Pancreas (tissue), 10 donors: ENCODE data around the gene GALNT15. TPM values are rescaled to one million over a fixed set of nuclear protein-coding genes. Genes with fewer than 3 reads are reported as not detected.

Experiments
- ATAC-seq, 4 donors: fragments of 200-7000 bp; cut with Tn5 transposase; one replicate each; pipeline versions ENCODE4 v1.8.0 to v1.9.1; 2020; ENCODE audit warnings: mild to moderate bottlenecking in 4 of 4, moderate library complexity in 4 of 4
- DNase-seq, 6 donors: peaks; one replicate each; pipeline ENCODE4 v3.0.0-alpha.2; 2020
- FAIRE-seq: peaks from 2 replicates; lab custom pipeline; 2012; peaks lifted over from hg19 to GRCh38; lab: Jason Lieb, UNC
- H3K27ac ChIP-seq, 4 donors: fragments of 200-600 bp; sonication (generic); 1 replicate in 3 of 4; 2 replicates in 1 of 4; pipeline versions ENCODE4 v1.5.0 to v1.8.0; 2020
- H3K27me3 ChIP-seq, 4 donors: fragments of 200-600 bp; one replicate each; pipeline ENCODE4 v1.8.0; 2021
- H3K36me3 ChIP-seq, 3 donors: fragments of 200-600 bp; sonication (generic) in 1 of 3; one replicate each; pipeline versions ENCODE4 v1.5.0 to v1.8.0; 2020 to 2021
- H3K4me1 ChIP-seq, 3 donors: fragments of 200-600 bp; one replicate each; pipeline ENCODE4 v1.8.0; 2021
- H3K4me3 ChIP-seq, 4 donors: fragments of 200-600 bp; sonication (generic) in 2 of 4; one replicate each; pipeline versions ENCODE4 v1.5.0 to v1.8.0; 2020 to 2021
- H3K9me3 ChIP-seq, 4 donors: fragments of 200-600 bp; one replicate each; pipeline ENCODE4 v1.8.0; 2021
- WGBS, 2 donors: extraction: QIAGEN DNeasy Blood & Tissue Kit; methylation state at CpG; one replicate each; pipeline ENCODE4 v1.1.7; 2013; 5-methylcytosine and 5-hydroxymethylcytosine counted together
- intact Hi-C, 3 donors: fragments of 100-400 bp; cut with DNase I; formaldehyde crosslinking; loops; one replicate each; pipeline versions ENCODE4 v1.11.1 to v1.14.2; 2022
- polyA plus RNA-seq, 2 donors: library from polyadenylated mRNA; stranded (reverse); fragments of 200-250 nt; gene quantifications; one replicate each; pipeline ENCODE4 v1.2.3, GENCODE V29; 2013
- total RNA-seq, 6 donors: library from RNA; stranded (reverse); fragmentation: NEBNext Ultra II Directional in 4 of 6; extraction: Animal tissue kit (Norgen Biotek cat#: 25700) in 4 of 6; gene quantifications; one replicate each; pipeline versions ENCODE4 v1.2.1 to v1.2.4, GENCODE V29; 2021 to 2023
- TF ChIP-seq, protein P1 (sequence below), 4 donors: fragments of 200-600 bp; sonication (generic) in 3 of 4; IDR thresholded peaks; one replicate each; pipeline versions ENCODE4 v1.5.0 to v1.8.0; 2021; ENCODE audit warnings: antibody characterized with exemption in 4 of 4
- donor health status: healthy with polysubstance abuse.
- donor health status: DM: no; HTN: no; CAD: no; lungs with moderate emphysema.
- donor health status: DM: no; HTN: no; CAD: no.
- donor health status: control.
- donor health status: control.
- donor health status: Bipolar disorder and iron deficiency.
- donor health status: DM: yes; HTN: yes; CAD: no.
- donor health status: DM: no; HTN: no; CAD: no.
- donor health status: DM: no; HTN: no; CAD: no.
- donor health status: DM: yes; HTN: yes; CAD: no.

Gene GALNT15
- total and polyA plus RNA-seq, 8 donors: 0.78 to 5.6 (median 2.6) TPM

DNA sequence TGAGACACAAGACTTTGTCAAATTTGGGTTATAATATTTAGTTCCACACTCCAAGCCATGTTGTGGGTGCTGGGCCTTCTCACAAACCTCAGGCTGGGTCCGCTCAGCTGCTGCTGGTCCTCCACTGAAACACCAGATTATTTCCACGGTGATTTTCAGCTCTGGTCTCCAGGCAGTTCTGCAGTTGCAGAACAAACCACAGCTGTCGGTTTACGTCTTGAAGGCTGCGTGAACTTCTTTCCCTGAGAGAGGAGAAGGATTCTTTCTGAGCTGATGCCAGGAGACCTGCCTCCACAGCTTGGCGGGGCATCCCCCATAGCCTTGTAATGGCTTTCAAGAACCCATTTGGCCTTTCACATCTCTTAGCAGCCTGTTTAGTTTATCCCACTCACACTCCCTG lies 16.2 kb downstream of the GALNT15 start:
- DNase-seq (no peak), ATAC-seq (no peak), FAIRE-seq (no peak)
- intact Hi-C loops: no loop called here
- no peaks in the 10 kb centered on the region for H3K9me3 ChIP-seq
- H3K4me1 ChIP-seq: no peaks in the 10 kb centered on the region
- H3K27ac ChIP-seq: no peak overlapping the region
- TF ChIP-seq, protein P1, sequence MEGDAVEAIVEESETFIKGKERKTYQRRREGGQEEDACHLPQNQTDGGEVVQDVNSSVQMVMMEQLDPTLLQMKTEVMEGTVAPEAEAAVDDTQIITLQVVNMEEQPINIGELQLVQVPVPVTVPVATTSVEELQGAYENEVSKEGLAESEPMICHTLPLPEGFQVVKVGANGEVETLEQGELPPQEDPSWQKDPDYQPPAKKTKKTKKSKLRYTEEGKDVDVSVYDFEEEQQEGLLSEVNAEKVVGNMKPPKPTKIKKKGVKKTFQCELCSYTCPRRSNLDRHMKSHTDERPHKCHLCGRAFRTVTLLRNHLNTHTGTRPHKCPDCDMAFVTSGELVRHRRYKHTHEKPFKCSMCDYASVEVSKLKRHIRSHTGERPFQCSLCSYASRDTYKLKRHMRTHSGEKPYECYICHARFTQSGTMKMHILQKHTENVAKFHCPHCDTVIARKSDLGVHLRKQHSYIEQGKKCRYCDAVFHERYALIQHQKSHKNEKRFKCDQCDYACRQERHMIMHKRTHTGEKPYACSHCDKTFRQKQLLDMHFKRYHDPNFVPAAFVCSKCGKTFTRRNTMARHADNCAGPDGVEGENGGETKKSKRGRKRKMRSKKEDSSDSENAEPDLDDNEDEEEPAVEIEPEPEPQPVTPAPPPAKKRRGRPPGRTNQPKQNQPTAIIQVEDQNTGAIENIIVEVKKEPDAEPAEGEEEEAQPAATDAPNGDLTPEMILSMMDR (IDR thresholded peaks at IDR 0.05): no peak
- no peaks in the 10 kb centered on the region for H3K27me3 ChIP-seq
- no peaks in the 10 kb centered on the region for H3K36me3 ChIP-seq
- no peak overlapping the region for H3K4me3 ChIP-seq
- 83 to 85% methylated on average over 6 of the region's 6 CpGs for WGBS, 2 donors

DNA sequence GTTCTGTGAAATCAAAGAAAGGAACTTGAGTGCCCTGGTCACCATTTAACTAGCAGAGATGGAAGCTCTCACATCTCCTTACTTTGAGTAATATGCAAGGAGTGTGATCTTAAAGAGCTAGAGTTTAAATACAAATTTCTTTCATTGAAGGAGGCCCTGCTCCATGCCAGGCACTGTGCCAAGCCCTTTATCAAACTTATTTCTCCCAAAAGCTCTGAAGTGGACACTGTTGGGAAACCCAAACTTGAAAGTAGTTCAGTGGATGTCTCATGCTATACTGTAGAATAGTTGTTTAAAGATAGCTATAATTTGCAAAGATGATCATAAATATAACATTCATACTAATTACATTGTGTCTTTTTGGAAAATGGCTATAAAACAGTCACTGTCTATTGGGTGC lies 17.1 kb downstream of the GALNT15 start:
- Histone ChIP-seq H3K36me3 (no peaks in the 10 kb centered on the region), H3K4me1 (no peaks in the 10 kb centered on the region), H3K4me3 (no peak overlapping the region), H3K27me3 (no peaks in the 10 kb centered on the region), H3K9me3 (no peaks in the 10 kb centered on the region), H3K27ac (no peak overlapping the region)
- FAIRE-seq (no peak), ATAC-seq (no peak), DNase-seq (no peak)
- intact Hi-C loops: no loop called here
- TF ChIP-seq, protein P1 (IDR thresholded peaks at IDR 0.05): no peak

DNA sequence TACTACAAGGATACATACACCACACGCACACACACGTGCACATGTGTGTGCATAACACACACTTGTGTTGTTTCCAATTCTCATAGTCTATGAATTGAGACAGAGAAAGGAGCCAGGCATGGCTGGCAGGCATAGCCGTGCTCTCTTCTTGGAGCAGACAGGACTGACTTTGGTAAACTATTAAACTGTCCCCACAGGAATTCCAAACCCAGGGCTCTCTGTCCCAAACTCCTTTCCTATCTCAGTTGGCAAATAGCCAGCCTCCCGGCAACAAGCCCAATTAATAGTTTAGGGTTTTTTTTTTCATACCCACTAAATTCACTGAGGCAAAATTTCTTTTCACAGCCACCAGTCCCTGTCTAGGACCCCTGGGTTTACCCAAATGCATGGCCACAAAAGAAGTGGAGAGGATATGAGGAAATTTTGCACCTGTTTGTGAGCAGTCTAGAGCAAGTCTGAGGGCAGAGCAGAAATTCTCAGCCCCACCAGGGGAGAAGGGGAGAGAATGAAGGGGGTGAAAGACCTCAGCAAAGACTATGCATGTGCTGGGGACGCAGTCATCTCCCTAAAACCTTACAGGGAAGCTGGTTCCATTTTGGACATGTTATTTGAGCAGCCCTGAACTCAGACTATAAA lies 17.8 kb downstream of the GALNT15 start:
- WGBS, 2 donors: 42 to 47% methylated on average over 5 of the region's 5 CpGs
- no peaks in the 10 kb centered on the region for H3K9me3 ChIP-seq
- H3K27ac ChIP-seq: no peak overlapping the region
- DNase-seq: no peak
- intact Hi-C loops: no loop called here
- H3K4me1 ChIP-seq: no peaks in the 10 kb centered on the region
- ATAC-seq: no peak
- H3K36me3 ChIP-seq: no peaks in the 10 kb centered on the region
- H3K4me3 ChIP-seq: no peak overlapping the region
- H3K27me3 ChIP-seq: no peaks in the 10 kb centered on the region
- no peak for FAIRE-seq
- TF ChIP-seq, protein P1 (IDR thresholded peaks at IDR 0.05): no peak

DNA sequence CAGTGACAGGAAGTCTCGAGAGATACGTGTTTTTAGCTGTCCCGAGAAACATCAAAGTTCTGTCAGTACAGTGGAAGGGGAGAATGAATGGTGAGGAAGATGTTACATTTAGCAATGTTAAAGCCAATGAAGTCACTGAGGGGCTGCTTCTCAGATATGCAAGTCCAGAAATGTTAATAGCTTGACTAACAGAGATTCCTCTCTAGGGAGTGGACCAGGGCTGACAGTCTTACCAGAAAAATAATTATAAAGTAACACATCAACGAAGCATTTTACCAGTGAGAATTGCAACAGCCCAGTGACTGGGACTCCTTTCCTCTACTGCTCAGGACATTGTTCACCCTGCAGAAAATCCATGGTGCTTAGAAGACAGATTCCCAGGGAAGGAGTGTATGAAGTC lies 23.9 kb downstream of the GALNT15 start:
- Histone ChIP-seq H3K36me3 (no peaks in the 10 kb centered on the region), H3K4me3 (no peak overlapping the region), H3K4me1 (no peaks in the 10 kb centered on the region), H3K27me3 (no peaks in the 10 kb centered on the region), H3K27ac (no peak overlapping the region), H3K9me3 (no peaks in the 10 kb centered on the region)
- DNase-seq (no peak), FAIRE-seq (no peak), ATAC-seq (no peak)
- intact Hi-C loops: no loop called here
- TF ChIP-seq, protein P1 (IDR thresholded peaks at IDR 0.05): no peak
- 78 to 89% methylated on average over 4 of the region's 4 CpGs for WGBS, 2 donors

DNA sequence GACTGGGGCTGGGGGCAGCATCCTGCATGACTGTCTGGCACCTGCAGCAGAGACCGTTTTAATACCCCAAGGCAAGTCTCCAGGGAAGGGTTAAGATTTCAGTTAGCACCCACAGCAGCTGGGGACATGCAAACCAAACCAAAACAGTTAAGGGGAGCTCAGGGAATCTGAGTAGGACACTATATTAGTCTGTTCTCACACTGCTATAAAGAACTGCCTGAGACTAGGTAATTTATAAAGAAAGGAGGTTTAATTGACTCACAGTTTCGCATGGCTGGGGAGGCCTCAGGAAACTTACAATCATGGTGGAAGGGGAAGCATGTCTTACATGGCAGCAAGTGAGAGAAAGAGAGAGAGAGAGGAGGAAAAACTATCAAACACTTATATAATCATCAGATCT lies 25.3 kb downstream of the GALNT15 start:
- Histone ChIP-seq H3K27me3 (no peaks in the 10 kb centered on the region), H3K9me3 (no peaks in the 10 kb centered on the region), H3K36me3 (no peaks in the 10 kb centered on the region), H3K4me1 (no peaks in the 10 kb centered on the region), H3K27ac (no peak overlapping the region), H3K4me3 (no peak overlapping the region)
- intact Hi-C loops: no loop called here
- no peak for DNase-seq
- 80 to 85% methylated on average over 2 of the region's 2 CpGs for WGBS, 2 donors
- no peak for ATAC-seq
- TF ChIP-seq, protein P1 (IDR thresholded peaks at IDR 0.05): no peak
- no peak for FAIRE-seq
